Endothelial cell of umbilical vein (primary cell): ENCODE results near the gene CTF1. TPM values are rescaled to one million over a fixed set of nuclear protein-coding genes. Genes with fewer than 3 reads are reported as not detected.

Experiments
- BruUV-seq: library from RNA; stranded (reverse); fragments of 400-500 nt; replicated peaks from 2 replicates; lab custom pipeline; 2021; lab: Mats Ljungman, UMichigan
- CTCF ChIA-PET: fragments of 300-600, 350-600 bp; sonication (Branson Sonifier 250); formaldehyde crosslinking; loops from one replicate; lab custom pipeline; 2021; ENCODE audit warnings: antibody characterized with exemption, inconsistent platforms; lab: Charles Lee
- POLR2A ChIA-PET: fragments of 300-600, 350-600 bp; sonication (Branson Sonifier 250); formaldehyde crosslinking; loops from one replicate; lab custom pipeline; 2021; ENCODE audit warnings: antibody characterized with exemption, inconsistent platforms; lab: Charles Lee
- DNase-seq: peaks from one replicate; pipeline ENCODE4 v3.0.0-alpha.2; 2011; ENCODE audit warnings: low read depth, low spot score
- FAIRE-seq: peaks from 2 replicates; lab custom pipeline; 2011; peaks lifted over from hg19 to GRCh38; lab: Jason Lieb, UNC
- H2AFZ ChIP-seq: 2 replicates; pipeline ENCODE4 v1.6.0; 2012; ENCODE audit warnings: low read depth, low read length, control low read depth, inconsistent platforms
- H3K27ac ChIP-seq: 2 replicates; pipeline ENCODE4 v1.5.1; 2011; ENCODE audit warnings: low read depth, mild to moderate bottlenecking, control low read depth, low read length, moderate library complexity; ENCODE audit not compliant: insufficient read depth
- H3K27me3 ChIP-seq, 2 experiments: 2 replicates each; pipeline versions ENCODE4 v1.6.0 to v1.6.1; 2011; ENCODE audit warnings: low read length in 2 of 2, mixed read lengths in 1 of 2; ENCODE audit not compliant: control insufficient read depth in 2 of 2, insufficient read depth in 2 of 2
- H3K36me3 ChIP-seq, 2 experiments: 2 replicates in 1 of 2; 3 replicates in 1 of 2; pipeline ENCODE4 v1.5.1; 2011; ENCODE audit warnings: low read length in 2 of 2, mild to moderate bottlenecking in 1 of 2, moderate library complexity in 1 of 2; ENCODE audit not compliant: control insufficient read depth in 2 of 2, insufficient read depth in 2 of 2; ENCODE audit errors: extremely low read depth in 1 of 2
- H3K4me1 ChIP-seq: 3 replicates; pipeline ENCODE4 v1.5.1; 2011; ENCODE audit warnings: mild to moderate bottlenecking, low read length; ENCODE audit not compliant: control insufficient read depth, insufficient read depth; ENCODE audit errors: extremely low read depth
- H3K4me2 ChIP-seq: 2 replicates; pipeline ENCODE4 v1.6.1; 2011; ENCODE audit warnings: low read length, control low read depth, mixed read lengths; ENCODE audit not compliant: insufficient read depth
- H3K4me3 ChIP-seq, 3 experiments: fragments of 200-600 bp in 1 of 3; sonication (generic), shearing (Covaris generic) in 1 of 3; replicated peaks in 1 of 3; 2 replicates each; pipeline ENCODE4 v1.5.1; 2011 to 2016; ENCODE audit warnings: control low read depth in 3 of 3, low read length in 3 of 3, mild to moderate bottlenecking in 2 of 3, inconsistent platforms in 1 of 3, low read depth in 1 of 3, moderate library complexity in 1 of 3; ENCODE audit not compliant: insufficient read depth in 1 of 3
- H3K79me2 ChIP-seq: 2 replicates; pipeline ENCODE4 v1.6.0; 2012; ENCODE audit warnings: low read length, inconsistent platforms; ENCODE audit not compliant: control insufficient read depth, insufficient read depth
- H3K9ac ChIP-seq: replicated peaks from 2 replicates; pipeline ENCODE3; 2011; ENCODE audit warnings: low read length, control low read depth; ENCODE audit not compliant: insufficient read depth; ENCODE audit errors: extremely low read depth
- H3K9me1 ChIP-seq: replicated peaks from 3 replicates; pipeline ENCODE4 v1.6.0; 2011; ENCODE audit warnings: mild to moderate bottlenecking, low read length; ENCODE audit not compliant: control insufficient read depth, insufficient read depth; ENCODE audit errors: extremely low read depth
- H3K9me3 ChIP-seq: replicated peaks from 2 replicates; pipeline ENCODE4 v1.5.1; 2012; ENCODE audit warnings: low read length, inconsistent platforms; ENCODE audit not compliant: control insufficient read depth, insufficient read depth
- H4K20me1 ChIP-seq: replicated peaks from 2 replicates; pipeline ENCODE3; 2011; ENCODE audit warnings: mild to moderate bottlenecking, low read length; ENCODE audit not compliant: control insufficient read depth, insufficient read depth; ENCODE audit errors: extremely low read depth
- CTCF ChIP-seq, 2 donors: IDR thresholded peaks; 1 replicate in 1 of 2; 2 replicates in 1 of 2; pipeline ENCODE4 v1.5.1; 2011; ENCODE audit warnings: low read length in 2 of 2, mild to moderate bottlenecking in 2 of 2, moderate library complexity in 2 of 2, control low read depth in 1 of 2, inconsistent platforms in 1 of 2, low read depth in 1 of 2; ENCODE audit not compliant: insufficient read depth in 1 of 2; ENCODE audit errors: extremely low read depth in 1 of 2
- EZH2 ChIP-seq: IDR thresholded peaks from 2 replicates; pipeline ENCODE4 v1.6.1; 2012; ENCODE audit warnings: borderline replicate concordance, low read depth, mild to moderate bottlenecking, moderate library complexity, low read length, inconsistent platforms; ENCODE audit not compliant: severe bottlenecking
- FOS ChIP-seq: IDR thresholded peaks from 2 replicates; pipeline ENCODE4 v1.6.1; 2011; ENCODE audit warnings: mild to moderate bottlenecking, low read length, moderate library complexity, borderline replicate concordance; ENCODE audit not compliant: insufficient read depth
- GATA2 ChIP-seq: IDR thresholded peaks from 2 replicates; pipeline ENCODE4 v1.7.0; 2011; ENCODE audit warnings: low read depth, mild to moderate bottlenecking, moderate library complexity, mixed read lengths, low read length; ENCODE audit not compliant: insufficient read length, insufficient read depth
- JUN ChIP-seq: IDR thresholded peaks from 2 replicates; pipeline ENCODE4 v1.6.1; 2011; ENCODE audit warnings: borderline replicate concordance, low read depth; ENCODE audit not compliant: insufficient read length, insufficient read depth
- MAX ChIP-seq: IDR thresholded peaks from 2 replicates; pipeline ENCODE4 v1.6.1; 2011; ENCODE audit not compliant: insufficient read depth, insufficient read length
- MYC ChIP-seq: IDR thresholded peaks from one replicate; pipeline ENCODE4 v1.6.1; 2011; ENCODE audit warnings: mild to moderate bottlenecking, low read depth, low read length
- POLR2A ChIP-seq: IDR thresholded peaks from 2 replicates; pipeline ENCODE4 v1.6.1; 2012; ENCODE audit warnings: low read depth, mild to moderate bottlenecking, control low read depth, low read length
- POLR2AphosphoS5 ChIP-seq: IDR thresholded peaks from 2 replicates; pipeline ENCODE4 v1.6.1; 2012; ENCODE audit warnings: low read depth, mild to moderate bottlenecking, control low read depth, low read length, moderate library complexity; ENCODE audit not compliant: insufficient read depth
- dilution Hi-C: fragments of 300-500 bp; cut with MboI; formaldehyde crosslinking; loops from one replicate; pipeline ENCODE4 v1.15.0; 2019; ENCODE audit warnings: low sequenced_read_pairs; ENCODE audit not compliant: extremely low pct_ligation_motif_present
- intact Hi-C: fragments of 100-400 bp; cut with micrococcal nuclease; formaldehyde crosslinking; loops from one replicate; pipeline ENCODE4 v1.10.0; 2022
- polyA plus RNA-seq, 4 experiments: library from polyadenylated mRNA; depleted of rRNA in 3 of 4; stranded (reverse) in 3 of 4; unstranded in 1 of 4; fragments of >200 nt; gene quantifications; 2 replicates each; pipeline versions ENCODE4 v1.2.1 to v1.2.3, GENCODE V29; 2011 to 2012; ENCODE audit warnings: missing spikeins in 1 of 4
- total RNA-seq: library from RNA; stranded (reverse); gene quantifications from 2 replicates; pipeline ENCODE4 v1.2.3, GENCODE V29; 2021

CTF1 gene
- total and polyA plus RNA-seq, 2 donors (not counting 3 experiments of a cell fraction or from before 2014, with no cell fraction given), result 1.5 to 4.7 TPM

GRCh38 chr16:30929167-30929566 lies 32.8 kb downstream of the CTF1 start:
- H3K27me3 ChIP-seq, result no peaks in the 10 kb centered on the region
- H3K4me1 ChIP-seq, result peaks cover 2% of the 10 kb centered on the region
- BruUV-seq, result no TSS peak
- H3K4me2 ChIP-seq, result no peak overlapping the region
- no peaks in the 10 kb centered on the region for H3K9me3 ChIP-seq
- H3K36me3 ChIP-seq, result peaks cover 4 to 30% of the 10 kb centered on the region in 2 experiments
- H3K79me2 ChIP-seq, result no peaks in the 10 kb centered on the region
- ChIA-PET POLR2A (no interaction called here), CTCF (interaction anchor here (0.8 kb wide), 1 partner anchor 84 kb away, joined by 3 read pairs; no protein-coding TSS in a partner anchor)
- TF ChIP-seq FOS (no peak), MYC (no peak), CTCF (IDR thresholded peaks at IDR 0.05; ENCODE audit: extremely low read depth in 1 of 2, insufficient read depth in 1 of 2, low read depth in 1 of 2, low read length in 2 of 2) (no peak), JUN (no peak), GATA2 (no peak), EZH2 (no peak), POLR2AphosphoS5 (no peak), POLR2A (no peak), MAX (no peak)
- H2AFZ ChIP-seq, result no peak overlapping the region
- no peak overlapping the region for H3K9ac ChIP-seq
- H4K20me1 ChIP-seq, result no peaks in the 10 kb centered on the region
- DNase-seq, result no peak
- no peak for FAIRE-seq
- intact Hi-C loops, result no loop called here
- no peaks in the 10 kb centered on the region for H3K9me1 ChIP-seq
- dilution Hi-C loops, result no loop called here
- H3K4me3 ChIP-seq, result no peak overlapping the region
- H3K27ac ChIP-seq, result no peak overlapping the region
